Central memory CD4-positive, alpha-beta T cell (primary cell): ENCODE measurements around the gene KLK10.

Source experiments
- DNase-seq: peaks from one replicate; pipeline ENCODE4 v3.0.0; 2022
- total RNA-seq, 3 experiments: gene quantifications; one replicate each; lab custom pipeline; 2026; lab: John Stamatoyannopoulos, UW

KLK10 gene
- total RNA-seq = 0 reads per million in 3 experiments

- no peak for DNase-seq
Measured at GRCh38 chr19:51019544-51019925, at the start of gene KLK10. Gene KLK10, minus strand, starts transcription at chr19:51019709. Its CDS starts 579 bp downstream, at chr19:51019130.

- DNase-seq = no peak
Measured at GRCh38 chr19:51066393-51067186, 47.1 kb upstream of the KLK10 start.

GRCh38 chr19:51065221-51065960, 45.9 kb upstream of the KLK10 start:
- DNase-seq = no peak

- DNase-seq = no peak
Measured at GRCh38 chr19:51064534-51065220, 45.2 kb upstream of the KLK10 start, which contains the start of gene KLK13. Gene KLK13, minus strand, starts transcription at chr19:51065092. Its CDS starts 25 bp downstream, at chr19:51065067.

GRCh38 chr19:51063664-51064063, 44.2 kb upstream of the KLK10 start:
- DNase-seq = no peak

- DNase-seq = no peak
Measured at GRCh38 chr19:51060973-51061372, 41.5 kb upstream of the KLK10 start.

GRCh38 chr19:51060336-51060735, 40.8 kb upstream of the KLK10 start:
- DNase-seq = no peak

- no peak for DNase-seq
Measured at GRCh38 chr19:51059715-51060114, 40.2 kb upstream of the KLK10 start.

GRCh38 chr19:51055866-51056265, 36.4 kb upstream of the KLK10 start:
- no peak for DNase-seq

- DNase-seq = no peak
Measured at GRCh38 chr19:51047031-51047335, 27.5 kb upstream of the KLK10 start.

GRCh38 chr19:51044327-51044726, 24.8 kb upstream of the KLK10 start:
- DNase-seq = no peak

- no peak for DNase-seq
Measured at GRCh38 chr19:51043497-51043896, 24.0 kb upstream of the KLK10 start.

GRCh38 chr19:51040151-51040550, 20.6 kb upstream of the KLK10 start:
- DNase-seq = no peak

GRCh38 chr19:51036519-51036918, 17.0 kb upstream of the KLK10 start:
- DNase-seq = no peak

- DNase-seq = no peak
Measured at GRCh38 chr19:51034704-51035103, 15.2 kb upstream of the KLK10 start, which contains the start of gene KLK12. Gene KLK12, minus strand, starts transcription at chr19:51035002. Its CDS starts 381 bp downstream, at chr19:51034621.

- DNase-seq = no peak
Measured at GRCh38 chr19:51031880-51032225, 12.3 kb upstream of the KLK10 start.

GRCh38 chr19:51031220-51031879, 11.8 kb upstream of the KLK10 start:
- DNase-seq = no peak

GRCh38 chr19:51030631-51031030, 11.1 kb upstream of the KLK10 start:
- DNase-seq = no peak

GRCh38 chr19:51029718-51030117, 10.2 kb upstream of the KLK10 start:
- DNase-seq = no peak

GRCh38 chr19:51027873-51028272, 8.4 kb upstream of the KLK10 start:
- DNase-seq = no peak

GRCh38 chr19:51027126-51027806, 7.8 kb upstream of the KLK10 start:
- no peak for DNase-seq

- no peak for DNase-seq
Measured at GRCh38 chr19:51026554-51026831, 7.0 kb upstream of the KLK10 start, which contains the start of gene KLK11. Gene KLK11, minus strand, starts transcription at chr19:51026616. Its CDS starts 985 bp downstream, at chr19:51025631.
